ES-I3 (cell line): ENCODE measurements around the gene CDCA3.
"Not testable (repeated sequence)": the region's sequence is repeated elsewhere in the genome, so short reads cannot be mapped to it uniquely, and the experiment has no call there.

Experiments used
- H3K36me3 ChIP-seq: 2 replicates; pipeline ENCODE4 v1.6.1; 2013; ENCODE audit warnings: mild to moderate bottlenecking, low read length, control low read depth, moderate library complexity; ENCODE audit not compliant: insufficient read depth
- H3K4me1 ChIP-seq: 2 replicates; pipeline ENCODE4 v1.6.1; 2013; ENCODE audit warnings: mild to moderate bottlenecking, control low read depth, low read length; ENCODE audit not compliant: insufficient read depth
- H3K9ac ChIP-seq: 2 replicates; pipeline ENCODE4 v1.6.1; 2013; ENCODE audit warnings: low read depth, mild to moderate bottlenecking, low read length, moderate library complexity
- H3K9me3 ChIP-seq: 2 replicates; pipeline ENCODE4 v1.6.1; 2013; ENCODE audit warnings: mild to moderate bottlenecking, low read length, moderate library complexity; ENCODE audit not compliant: control insufficient read depth, insufficient read depth

CDCA3 gene

DNA sequence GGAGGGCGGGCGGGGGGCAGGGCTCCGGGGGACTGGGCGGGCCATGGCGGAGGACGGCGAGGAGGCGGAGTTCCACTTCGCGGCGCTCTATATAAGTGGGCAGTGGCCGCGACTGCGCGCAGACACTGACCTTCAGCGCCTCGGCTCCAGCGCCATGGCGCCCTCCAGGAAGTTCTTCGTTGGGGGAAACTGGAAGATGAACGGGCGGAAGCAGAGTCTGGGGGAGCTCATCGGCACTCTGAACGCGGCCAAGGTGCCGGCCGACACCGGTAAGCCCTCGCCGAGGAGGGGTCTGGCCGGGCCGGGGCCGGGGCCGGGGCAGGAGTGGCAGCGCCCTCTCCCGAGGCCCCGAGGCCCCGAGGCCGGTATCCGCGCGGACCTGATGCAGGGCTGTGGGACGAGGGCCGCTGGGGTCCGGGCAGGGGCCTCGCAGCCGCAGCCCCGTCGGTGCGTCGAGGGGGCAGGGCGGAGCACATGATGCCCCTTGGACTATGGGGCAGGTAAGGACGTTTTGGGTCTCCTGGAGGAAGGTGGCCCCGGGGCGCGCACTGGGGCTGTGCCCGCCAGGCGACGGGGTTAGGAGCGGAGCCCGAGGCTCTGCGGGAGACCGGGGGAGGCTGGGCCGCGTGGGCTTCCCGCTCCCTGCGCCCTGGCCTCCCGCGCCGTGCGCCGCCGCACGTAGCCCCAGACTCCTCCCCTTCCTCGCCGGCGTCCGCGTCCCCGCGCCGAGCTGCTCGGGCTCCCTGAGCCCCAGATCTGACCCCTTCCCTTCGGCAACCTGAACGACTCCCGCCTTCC lies 16.5 kb upstream of the CDCA3 start, which contains the start of gene TPI1:
TPI1 (plus strand) TSS at position 119 of the 798 bp plus-strand sequence; CDS start at position 155, 36 bp downstream.
- no peaks in the 10 kb centered on the region for H3K9me3 ChIP-seq
- peaks cover 9% of the 10 kb centered on the region for H3K36me3 ChIP-seq

DNA sequence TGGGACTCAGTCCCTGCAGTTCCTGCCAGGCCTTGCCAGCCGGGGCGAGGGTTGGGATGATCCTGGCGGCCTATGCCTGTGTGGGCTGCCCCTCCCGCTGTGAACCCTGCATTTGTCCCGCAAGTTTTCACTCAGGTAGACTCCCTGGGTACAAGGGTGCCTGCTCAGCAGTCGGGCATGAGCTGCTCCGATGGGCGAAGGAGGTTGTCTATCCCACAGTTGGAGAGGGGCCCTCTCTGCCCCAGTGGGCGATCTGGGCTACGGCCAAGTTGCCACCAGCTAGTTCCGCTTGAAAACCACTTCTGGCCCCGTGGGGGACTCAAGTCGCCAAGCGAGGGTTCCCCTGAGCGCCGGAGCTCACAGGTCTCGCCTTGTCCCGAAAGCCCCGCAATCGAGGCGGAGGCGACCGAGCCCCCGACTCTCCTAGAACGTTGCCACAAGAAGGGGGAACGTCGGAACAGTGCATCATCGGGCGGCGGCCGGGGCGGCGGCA lies 15.9 kb upstream of the CDCA3 start:
- Histone ChIP-seq H3K4me1 (peaks cover 11% of the 10 kb centered on the region), H3K9me3 (no peaks in the 10 kb centered on the region), H3K36me3 (peaks cover 12% of the 10 kb centered on the region), H3K9ac (peak overlapping the region; percentile 61)

More for the DNA sequence above, 16.5 kb upstream of the CDCA3 start, which contains the start of gene TPI1:
- H3K9ac ChIP-seq = peak within 1 kb of the TSS; percentile 69
- H3K4me1 ChIP-seq = peaks cover 11% of the 10 kb centered on the region

DNA sequence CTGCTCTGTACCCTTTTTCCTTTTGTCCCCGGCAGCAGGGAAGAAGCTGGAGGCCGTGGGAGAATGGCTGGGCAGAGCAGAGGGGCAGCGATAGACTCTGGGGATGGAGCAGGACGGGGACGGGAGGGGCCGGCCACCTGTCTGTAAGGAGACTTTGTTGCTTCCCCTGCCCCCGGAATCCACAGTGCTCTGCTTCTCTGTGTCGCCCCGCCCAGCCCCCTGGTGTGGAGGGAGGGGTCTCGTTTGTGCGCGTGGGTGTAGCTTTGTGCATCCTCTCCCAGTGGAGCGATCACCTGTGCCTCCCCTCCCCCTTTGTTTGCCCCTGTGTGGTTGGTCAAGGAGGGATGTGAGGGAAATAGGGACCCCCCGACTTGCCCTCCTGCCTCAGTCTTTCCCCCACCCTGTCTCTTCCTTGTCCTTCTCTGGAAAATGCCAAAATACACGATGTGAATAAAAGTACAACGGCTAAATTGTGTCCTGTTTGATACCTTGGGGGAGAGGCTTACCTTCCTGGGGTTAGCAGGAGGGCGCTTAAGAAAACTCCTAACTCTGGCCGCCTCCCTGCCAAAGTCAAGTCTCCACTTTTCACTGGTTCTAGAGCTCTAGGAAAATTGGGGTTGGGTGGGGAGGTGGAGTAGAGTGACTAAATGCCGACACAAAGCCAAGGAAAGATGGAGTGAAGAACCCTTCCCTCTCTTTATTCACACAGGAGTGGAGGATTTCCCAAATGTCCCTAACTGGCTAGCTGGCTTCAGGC lies 15.3 kb upstream of the CDCA3 start:
- Histone ChIP-seq H3K4me1 (peaks cover 11% of the 10 kb centered on the region), H3K9me3 (no peaks in the 10 kb centered on the region), H3K36me3 (peaks cover 12% of the 10 kb centered on the region), H3K9ac (peak overlapping the region; percentile 61)

DNA sequence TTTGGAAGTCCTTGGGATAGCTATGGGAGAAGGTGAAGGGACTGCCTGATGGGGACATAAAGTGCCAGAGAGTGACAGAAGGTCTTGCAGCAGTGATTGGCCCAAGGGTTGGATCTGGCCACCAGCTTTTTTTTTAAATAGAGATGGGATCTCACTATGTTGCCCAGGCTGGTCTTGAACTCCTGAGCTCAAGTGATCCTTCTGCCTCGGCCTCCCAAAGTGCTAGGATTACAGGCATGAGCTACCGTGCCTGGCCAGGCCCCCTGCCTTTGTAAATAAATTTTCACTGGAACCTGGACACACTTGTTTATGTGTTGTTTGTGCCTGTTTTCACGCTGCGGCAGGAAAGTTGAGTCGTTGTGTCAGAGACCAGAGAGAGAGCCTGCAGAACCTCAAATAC lies 14.2 kb upstream of the CDCA3 start:
- H3K9me3 ChIP-seq, H3K9ac ChIP-seq: not testable (repeated sequence)
- Histone ChIP-seq H3K36me3 (peaks cover 12% of the 10 kb centered on the region), H3K4me1 (peaks cover 11% of the 10 kb centered on the region)

DNA sequence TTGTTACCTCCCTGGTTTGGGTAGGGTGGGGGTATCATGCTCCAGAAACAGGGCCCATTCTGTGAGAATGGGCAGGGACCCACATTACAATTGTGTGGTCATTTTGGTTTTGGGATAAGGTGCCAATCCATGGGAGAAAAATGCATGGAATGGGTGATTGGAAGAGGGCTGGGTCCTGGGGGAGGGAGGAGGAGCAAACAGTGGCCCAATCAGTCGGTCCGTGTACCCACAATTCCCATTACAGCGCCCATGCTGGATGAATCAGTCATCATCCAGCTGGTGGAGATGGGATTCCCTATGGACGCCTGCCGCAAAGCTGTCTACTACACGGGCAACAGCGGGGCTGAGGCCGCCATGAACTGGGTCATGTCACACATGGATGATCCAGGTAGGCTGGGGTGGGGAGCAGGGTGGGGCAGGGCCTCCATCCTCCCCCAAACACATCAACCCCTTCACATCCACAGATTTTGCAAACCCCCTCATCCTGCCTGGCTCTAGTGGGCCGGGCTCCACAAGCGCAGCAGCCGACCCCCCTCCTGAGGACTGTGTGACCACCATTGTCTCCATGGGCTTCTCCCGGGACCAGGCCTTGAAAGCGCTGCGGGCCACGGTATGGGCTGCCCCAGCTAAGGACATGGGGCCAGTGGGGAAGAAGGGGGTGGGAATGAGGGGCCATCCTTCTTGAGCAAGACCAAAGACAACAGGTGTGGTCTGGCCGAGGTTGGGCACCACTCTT lies 12.7 kb upstream of the CDCA3 start:
- Histone ChIP-seq H3K9me3 (no peaks in the 10 kb centered on the region), H3K36me3 (peaks cover 8% of the 10 kb centered on the region), H3K9ac (no peak overlapping the region), H3K4me1 (peaks cover 6% of the 10 kb centered on the region; the same call in 1 of the 2 replicates)

DNA sequence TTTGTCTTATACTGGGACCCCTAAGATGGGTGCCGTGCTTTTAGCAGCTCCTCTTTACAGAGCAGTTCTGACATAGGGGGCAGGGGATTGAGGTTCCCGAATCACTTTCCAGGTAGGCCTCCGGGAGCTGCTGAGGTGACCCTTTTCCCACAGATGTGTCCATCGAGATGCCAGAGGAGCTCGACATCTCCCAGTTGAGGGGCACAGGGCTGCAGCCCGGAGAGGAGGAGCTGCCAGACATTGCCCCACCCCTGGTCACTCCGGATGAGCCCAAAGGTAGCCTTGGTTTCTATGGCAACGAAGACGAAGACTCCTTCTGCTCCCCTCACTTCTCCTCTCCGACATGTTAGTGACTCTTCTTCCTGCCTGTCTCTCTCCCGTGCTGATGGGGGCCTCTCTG lies 11.9 kb upstream of the CDCA3 start:
- Histone ChIP-seq H3K36me3 (peaks cover 8% of the 10 kb centered on the region), H3K4me1 (peaks cover 6% of the 10 kb centered on the region; the same call in 1 of the 2 replicates), H3K9ac (no peak overlapping the region), H3K9me3 (no peaks in the 10 kb centered on the region)

DNA sequence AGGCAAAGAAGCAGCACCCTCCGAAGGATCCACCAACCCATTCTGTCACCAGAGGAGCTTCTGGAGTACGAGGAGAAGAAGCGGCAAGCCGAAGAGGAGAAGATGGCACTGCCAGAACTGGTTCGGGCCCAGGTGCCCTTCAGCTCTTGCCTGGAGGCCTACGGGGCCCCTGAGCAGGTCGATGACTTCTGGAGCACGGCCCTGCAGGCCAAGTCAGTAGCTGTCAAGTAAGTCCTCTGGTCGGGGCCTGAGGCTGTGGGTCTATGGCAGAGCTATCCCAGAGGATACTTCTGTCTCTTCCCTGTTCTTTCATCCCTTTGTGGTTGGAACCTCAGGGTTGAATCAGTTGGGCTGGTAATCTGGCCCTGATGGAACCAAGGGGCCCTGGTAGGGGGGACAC lies 10.3 kb upstream of the CDCA3 start:
- Histone ChIP-seq H3K4me1 (peaks cover 6% of the 10 kb centered on the region; the same call in 1 of the 2 replicates), H3K36me3 (peaks cover 13% of the 10 kb centered on the region), H3K9me3 (no peaks in the 10 kb centered on the region), H3K9ac (no peak overlapping the region)

DNA sequence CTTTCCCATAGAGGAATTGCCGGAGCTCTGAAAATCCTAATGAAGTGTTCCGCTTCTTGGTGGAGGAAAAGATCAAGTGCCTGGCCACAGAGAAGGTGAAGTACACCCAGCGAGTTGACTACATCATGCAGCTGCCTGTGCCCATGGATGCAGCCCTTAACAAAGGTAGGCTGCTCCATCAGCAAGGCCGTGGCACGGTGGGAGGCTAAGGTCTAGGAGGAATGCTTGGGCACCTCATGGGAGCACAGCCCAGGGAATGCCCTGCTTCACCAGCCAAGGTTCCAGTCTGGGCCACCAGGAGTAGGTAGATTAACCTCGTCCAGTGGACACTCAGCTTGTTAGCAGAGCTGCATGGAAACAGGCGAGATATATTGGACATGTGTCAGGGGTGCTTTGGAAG lies 9.9 kb upstream of the CDCA3 start:
- peaks cover 15% of the 10 kb centered on the region for H3K36me3 ChIP-seq

DNA sequence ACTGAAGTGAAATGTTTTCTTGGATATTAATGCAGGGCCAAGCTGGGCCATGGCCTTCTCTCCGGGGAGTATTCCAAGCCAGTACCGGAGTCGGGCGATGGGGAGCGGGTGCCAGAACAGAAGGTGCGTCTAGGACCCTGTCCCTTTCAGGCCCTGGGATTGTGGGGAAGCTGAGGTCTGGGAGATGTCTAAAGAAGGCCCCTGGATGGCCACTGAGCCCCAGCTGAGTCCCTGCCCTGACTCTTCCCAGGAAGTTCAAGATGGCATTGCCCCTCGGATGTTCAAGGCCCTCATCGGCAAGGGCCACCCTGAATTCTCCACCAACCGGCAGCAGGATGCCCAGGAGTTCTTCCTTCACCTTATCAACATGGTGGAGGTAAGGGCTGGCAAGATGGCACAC lies 9.0 kb upstream of the CDCA3 start:
- no peaks in the 10 kb centered on the region for H3K4me1 ChIP-seq
- no peaks in the 10 kb centered on the region for H3K9me3 ChIP-seq
- H3K36me3 ChIP-seq = peaks cover 15% of the 10 kb centered on the region
- H3K9ac ChIP-seq = no peak overlapping the region

More for the DNA sequence above, 9.9 kb upstream of the CDCA3 start:
- Histone ChIP-seq H3K4me1 (peaks cover 5% of the 10 kb centered on the region; the same call in 1 of the 2 replicates), H3K9me3 (no peaks in the 10 kb centered on the region), H3K9ac (no peak overlapping the region)

DNA sequence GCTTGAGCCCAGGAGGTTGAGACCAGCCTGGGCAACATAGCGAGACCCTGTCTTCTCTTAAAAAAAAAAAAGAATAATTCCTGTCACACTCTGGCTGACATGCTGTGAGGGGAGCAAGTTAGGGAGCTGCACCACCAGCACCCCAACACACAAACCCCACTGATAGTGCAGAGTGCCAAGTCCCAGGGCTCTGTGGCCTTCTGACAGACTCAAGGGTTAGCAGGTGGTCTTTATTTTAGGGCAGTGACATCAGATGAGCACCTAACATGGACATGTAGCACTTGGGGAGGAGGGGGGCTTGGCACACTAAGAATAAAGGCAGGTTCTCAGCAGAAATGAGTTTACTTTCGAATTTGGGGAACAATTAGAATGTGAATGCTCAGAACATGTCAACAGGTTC lies 7.7 kb upstream of the CDCA3 start:
- Histone ChIP-seq H3K36me3 (peaks cover 12% of the 10 kb centered on the region), H3K4me1 (peaks cover 4% of the 10 kb centered on the region; the same call in 1 of the 2 replicates), H3K9ac (no peak overlapping the region), H3K9me3 (no peaks in the 10 kb centered on the region)

DNA sequence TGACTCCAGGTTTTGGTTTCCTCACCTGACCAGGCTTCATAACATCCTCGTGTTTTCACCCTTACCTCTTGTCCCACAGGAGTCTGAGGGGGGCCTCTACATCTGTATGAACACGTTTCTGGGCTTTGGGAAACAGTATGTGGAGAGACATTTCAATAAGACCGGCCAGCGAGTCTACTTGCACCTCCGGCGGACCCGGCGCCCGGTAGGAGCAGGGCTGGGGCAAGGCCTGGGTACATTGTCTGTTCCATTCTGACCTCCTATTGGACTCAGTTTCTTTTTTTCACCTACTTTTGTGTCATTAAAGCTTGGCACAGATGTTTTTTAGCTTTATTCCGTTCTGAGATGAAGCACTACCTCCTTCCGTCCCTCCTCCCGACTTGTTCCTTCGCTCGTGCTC lies 4.2 kb upstream of the CDCA3 start:
- no peak overlapping the region for H3K9ac ChIP-seq
- peaks cover 12% of the 10 kb centered on the region for H3K4me1 ChIP-seq
- peaks cover 10% of the 10 kb centered on the region for H3K36me3 ChIP-seq
- no peaks in the 10 kb centered on the region for H3K9me3 ChIP-seq

DNA sequence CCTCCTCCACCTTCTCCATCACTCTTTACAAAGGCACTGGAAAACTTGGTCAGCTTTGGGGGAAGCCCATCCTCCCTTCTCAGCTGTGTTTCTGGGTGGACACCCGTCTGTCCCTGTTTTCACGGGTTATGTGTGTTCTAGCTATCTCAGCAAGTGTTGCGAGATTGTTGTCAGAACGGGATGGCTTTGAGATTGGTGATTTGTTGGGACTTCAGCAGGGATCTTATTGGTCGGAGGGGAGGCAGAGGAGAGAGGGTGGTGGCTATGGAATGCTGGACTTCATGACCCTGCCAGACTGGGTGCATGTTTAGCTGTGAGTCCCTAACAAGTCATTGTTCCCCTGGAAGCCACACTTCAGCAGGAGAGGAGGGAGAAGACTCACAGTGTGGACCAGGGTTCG lies 3.0 kb upstream of the CDCA3 start:
- peaks cover 12% of the 10 kb centered on the region for H3K4me1 ChIP-seq
- H3K9me3 ChIP-seq = no peaks in the 10 kb centered on the region
- H3K9ac ChIP-seq = no peak overlapping the region
- H3K36me3 ChIP-seq = peaks cover 10% of the 10 kb centered on the region

DNA sequence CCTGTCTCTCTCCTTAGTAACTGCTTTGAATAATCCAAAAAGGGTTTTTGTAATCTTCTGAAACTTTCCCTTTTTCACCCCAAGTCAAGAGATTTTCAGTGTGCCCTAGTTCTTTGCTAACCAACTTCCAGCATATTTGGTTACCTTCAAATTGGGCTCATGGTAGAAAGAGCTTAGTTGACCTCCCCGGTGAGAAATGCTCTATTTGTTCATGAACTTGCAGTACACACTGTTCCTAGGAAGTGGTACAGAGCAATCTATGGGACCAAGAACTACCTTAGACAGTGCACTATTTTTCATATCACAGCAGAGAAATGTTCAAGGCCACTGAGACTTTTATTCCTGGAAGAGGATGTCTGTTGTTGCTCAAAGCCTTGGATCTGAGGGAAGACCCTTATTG lies 2.5 kb upstream of the CDCA3 start:
- Histone ChIP-seq H3K9me3 (no peaks in the 10 kb centered on the region), H3K9ac (peak overlapping the region; percentile 82; the same call in 1 of the 2 replicates), H3K4me1 (peaks cover 12% of the 10 kb centered on the region), H3K36me3 (peaks cover 7% of the 10 kb centered on the region)
